Natural killer cell (primary cell): ENCODE measurements around the gene SLC9A5. TPM values are rescaled to one million over a fixed set of nuclear protein-coding genes. Genes with fewer than 3 reads are reported as not detected.

ENCODE experiments used
- ATAC-seq, 3 donors: fragments of 150-1000 bp in 2 of 3; fragments of 200-7000 bp in 1 of 3; cut with Tn5 transposase; 1 replicate in 1 of 3; 2 replicates in 2 of 3; pipeline ENCODE4 v1.10.0; 2021; ENCODE audit warnings: mild to moderate bottlenecking in 2 of 3, moderate library complexity in 2 of 3
- DNase-seq, 2 donors: peaks; one replicate each; pipeline versions ENCODE4 v3.0.0 to v3.0.0-alpha.2; 2013 to 2021; ENCODE audit warnings: mixed read lengths in 1 of 2
- H3K27ac ChIP-seq: one replicate; pipeline ENCODE4 v1.5.1; 2013; ENCODE audit warnings: mild to moderate bottlenecking, low read length
- H3K27me3 ChIP-seq: one replicate; pipeline ENCODE4 v1.6.1; 2013; ENCODE audit warnings: low read length; ENCODE audit not compliant: control insufficient read depth, insufficient read depth
- H3K36me3 ChIP-seq: one replicate; pipeline ENCODE4 v1.6.1; 2013; ENCODE audit warnings: low read length; ENCODE audit not compliant: control insufficient read depth, insufficient read depth
- H3K4me1 ChIP-seq: one replicate; pipeline ENCODE4 v1.6.1; 2013; ENCODE audit warnings: low read length; ENCODE audit not compliant: control insufficient read depth, insufficient read depth
- H3K4me3 ChIP-seq: one replicate; pipeline ENCODE4 v1.5.1; 2013; ENCODE audit warnings: low read length
- H3K9me3 ChIP-seq: one replicate; pipeline ENCODE4 v1.6.1; 2013; ENCODE audit warnings: low read length; ENCODE audit not compliant: control insufficient read depth, insufficient read depth
- H3K27ac Mint-ChIP-seq, 2 donors: one replicate each; pipeline ENCODE4 v1.8.0; 2022; ENCODE audit warnings: mild to moderate bottlenecking in 2 of 2, mixed read lengths in 2 of 2, moderate library complexity in 1 of 2
- H3K27me3 Mint-ChIP-seq, 2 donors: one replicate each; pipeline ENCODE4 v1.8.0; 2022; ENCODE audit warnings: low read depth in 2 of 2, mixed read lengths in 2 of 2
- H3K36me3 Mint-ChIP-seq: one replicate; pipeline ENCODE4 v1.8.0; 2022; ENCODE audit warnings: mixed read lengths
- H3K4me1 Mint-ChIP-seq, 2 donors: one replicate each; pipeline ENCODE4 v1.8.0; 2022; ENCODE audit warnings: mixed read lengths in 2 of 2
- H3K4me3 Mint-ChIP-seq: one replicate; pipeline ENCODE4 v1.8.0; 2022; ENCODE audit warnings: mild to moderate bottlenecking, moderate library complexity, mixed read lengths
- H3K9me3 Mint-ChIP-seq, 2 donors: one replicate each; pipeline ENCODE4 v1.8.0; 2022; ENCODE audit warnings: mixed read lengths in 2 of 2
- CTCF ChIP-seq: fragments of 200-600 bp; IDR thresholded peaks from one replicate; pipeline ENCODE4 v1.8.0; 2022; ENCODE audit warnings: antibody characterized with exemption
- WGBS: methylation state at CpG from one replicate; pipeline ENCODE4 v1.1.7; 2013; ENCODE audit warnings: missing lambda C conversion rate; ENCODE audit not compliant: insufficient coverage; 5-methylcytosine and 5-hydroxymethylcytosine counted together
- intact Hi-C: fragments of 100-400 bp; cut with micrococcal nuclease; formaldehyde crosslinking; loops from one replicate; pipeline ENCODE4 v1.14.2; 2022
- total RNA-seq, 4 donors: library from RNA; stranded (reverse); fragments of 120-200 nt in 1 of 4; gene quantifications; one replicate each; pipeline versions ENCODE4 v1.2.3 to v1.2.4, GENCODE V29; 2013 to 2022

SLC9A5 gene
- total RNA-seq, 3 donors from 2014 or later (not counting 1 experiment from before 2014, with no cell fraction given): 1.2 to 2.6 (median 1.6) TPM

DNA sequence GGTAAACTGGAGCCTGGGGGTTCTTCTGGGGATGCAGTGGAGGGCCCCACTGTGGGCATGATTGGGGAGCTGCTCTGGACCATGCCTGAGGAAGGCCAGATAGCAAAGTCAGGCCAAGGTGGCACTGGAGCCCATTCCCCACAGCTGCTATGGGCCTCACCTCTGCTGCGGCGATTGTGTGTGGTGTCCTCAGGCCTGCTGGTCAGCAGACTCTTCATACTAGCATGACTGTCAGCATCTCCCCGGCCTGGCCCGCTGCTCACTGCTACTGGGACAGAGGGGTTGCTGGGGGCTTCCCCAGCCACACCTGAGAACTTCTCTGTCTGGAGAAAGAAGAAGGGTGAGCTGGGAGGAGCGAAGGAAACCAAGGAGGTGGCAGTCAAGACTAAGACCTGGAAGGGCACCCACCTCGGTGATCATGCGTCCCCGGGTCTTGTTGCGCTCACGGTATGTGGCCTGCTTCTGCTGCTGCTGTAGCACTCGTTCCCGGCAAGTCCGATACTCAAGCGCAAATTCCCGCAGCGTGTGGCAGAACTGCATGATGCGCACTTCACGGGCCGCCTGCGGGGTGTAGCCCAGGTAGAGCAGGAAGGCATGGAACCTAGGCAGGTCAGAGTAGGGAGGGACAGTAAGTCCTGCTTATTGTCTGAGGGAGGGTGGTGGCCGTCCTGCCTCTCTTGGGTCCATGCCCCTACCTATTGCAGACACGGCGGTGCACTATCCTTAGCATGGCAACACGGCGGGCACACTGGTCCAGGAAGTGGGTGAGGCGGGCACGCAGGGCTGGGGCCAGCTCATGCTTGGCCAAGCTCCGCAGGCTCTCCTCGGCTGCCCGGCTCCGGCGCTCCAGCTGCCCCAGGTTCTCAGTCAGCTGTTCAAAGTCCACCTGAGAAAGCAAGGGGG, 18.6 kb upstream of the SLC9A5 start:
- no peak for ATAC-seq
- Histone ChIP-seq H3K36me3 (peaks cover 43% of the 10 kb centered on the region), H3K9me3 (no peaks in the 10 kb centered on the region), H3K27me3 (no peaks in the 10 kb centered on the region), H3K4me1 (peaks cover 26% of the 10 kb centered on the region), H3K4me3 (no peak overlapping the region), H3K27ac (no peak overlapping the region)
- Mint-ChIP-seq H3K36me3 (no peaks in the 10 kb centered on the region), H3K4me3 (no peak overlapping the region), H3K9me3 (no peaks in the 10 kb centered on the region), H3K27ac (no peak overlapping the region), H3K4me1 (peaks cover 28 to 29% of the 10 kb centered on the region in 2 donors), H3K27me3 (no peaks in the 10 kb centered on the region)
- DNase-seq: no peak
- intact Hi-C loops: no loop called here
- TF ChIP-seq CTCF: no peak
- 98% methylated on average over 32 of the region's 32 CpGs for WGBS

DNA sequence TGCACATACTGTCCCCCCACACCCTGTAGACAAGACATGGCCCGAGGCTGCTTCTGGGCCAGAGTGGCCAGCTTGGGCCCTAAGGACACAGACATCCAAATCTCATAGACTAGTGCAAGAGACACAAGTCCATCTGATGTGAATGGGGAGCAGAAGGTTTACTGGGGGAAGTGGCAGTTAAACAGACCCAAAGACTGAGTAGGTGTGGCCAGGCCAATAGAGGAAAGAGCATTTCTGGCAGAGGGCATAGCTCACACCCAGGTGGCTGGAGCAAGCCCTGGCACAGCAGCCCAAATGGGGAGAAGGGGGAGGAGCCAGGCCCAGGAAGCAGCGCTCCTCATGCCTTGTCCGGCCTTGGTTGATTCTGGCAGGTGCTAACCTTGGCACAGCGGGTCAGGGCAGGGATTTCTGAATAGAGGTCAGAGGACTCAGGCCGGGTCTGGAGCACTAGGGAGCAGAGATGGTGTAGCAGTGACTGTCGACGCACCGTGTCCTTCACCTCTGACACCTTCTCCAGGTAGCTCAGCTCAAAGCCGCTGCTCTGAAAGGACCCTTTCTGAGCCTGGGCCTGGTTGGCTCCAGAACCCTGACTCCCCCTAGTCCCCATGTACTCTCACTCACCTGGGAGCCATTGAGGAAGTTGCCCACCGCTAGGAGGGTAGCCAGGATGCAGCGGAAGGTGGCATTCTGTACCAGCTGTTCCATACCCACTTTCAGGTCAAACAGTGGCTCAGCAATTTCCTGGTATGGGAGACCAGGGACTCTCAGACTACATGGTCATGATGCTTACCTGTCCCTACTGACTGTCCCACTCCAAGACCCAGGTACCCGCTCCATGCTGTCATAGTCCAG, 17.7 kb upstream of the SLC9A5 start:
- H3K4me1 Mint-ChIP-seq: peaks cover 21 to 23% of the 10 kb centered on the region in 2 donors
- H3K27ac ChIP-seq: no peak overlapping the region
- no peak for DNase-seq
- H3K4me1 ChIP-seq: peaks cover 22% of the 10 kb centered on the region
- H3K9me3 ChIP-seq: no peaks in the 10 kb centered on the region
- peaks cover 45% of the 10 kb centered on the region for H3K36me3 ChIP-seq
- no peaks in the 10 kb centered on the region for H3K9me3 Mint-ChIP-seq
- no peak for TF ChIP-seq CTCF
- no peak for ATAC-seq
- no peaks in the 10 kb centered on the region for H3K27me3 Mint-ChIP-seq
- H3K4me3 ChIP-seq: no peak overlapping the region
- H3K27me3 ChIP-seq: no peaks in the 10 kb centered on the region
- no peak overlapping the region for H3K27ac Mint-ChIP-seq
- WGBS: 89% methylated on average over 11 of the region's 12 CpGs
- H3K4me3 Mint-ChIP-seq: no peak overlapping the region
- H3K36me3 Mint-ChIP-seq: no peaks in the 10 kb centered on the region
- intact Hi-C loops: no loop called here

DNA sequence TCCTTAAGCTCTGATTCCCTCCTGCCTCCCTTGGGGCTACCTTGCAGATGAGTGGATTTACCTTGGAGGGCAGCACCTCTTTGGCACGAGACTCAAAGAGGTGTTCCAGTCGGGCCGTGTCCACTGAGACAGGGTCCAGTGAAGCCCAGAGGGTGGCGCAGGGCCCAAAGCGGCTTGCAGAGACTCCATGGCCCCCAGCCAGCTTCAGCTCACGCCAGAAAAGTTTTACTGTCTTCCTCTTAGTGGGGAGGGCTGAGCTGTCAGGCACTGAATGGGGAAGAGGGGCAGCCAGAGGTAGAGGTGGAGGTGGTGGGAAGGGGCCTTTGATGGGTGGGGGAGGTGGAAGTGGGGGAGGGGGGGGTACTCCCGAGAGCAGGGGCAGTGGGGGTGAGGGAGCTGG, 15.2 kb upstream of the SLC9A5 start:
- H3K4me3 Mint-ChIP-seq: no peak overlapping the region
- peaks cover 0 to 12% of the 10 kb centered on the region in 2 donors for H3K4me1 Mint-ChIP-seq
- no peak for ATAC-seq
- Histone ChIP-seq H3K4me3 (no peak overlapping the region), H3K36me3 (peaks cover 68% of the 10 kb centered on the region), H3K27ac (no peak overlapping the region), H3K27me3 (no peaks in the 10 kb centered on the region), H3K9me3 (no peaks in the 10 kb centered on the region), H3K4me1 (no peaks in the 10 kb centered on the region)
- H3K9me3 Mint-ChIP-seq: no peaks in the 10 kb centered on the region
- intact Hi-C loops: no loop called here
- no peaks in the 10 kb centered on the region for H3K27me3 Mint-ChIP-seq
- no peaks in the 10 kb centered on the region for H3K36me3 Mint-ChIP-seq
- no peak for DNase-seq
- H3K27ac Mint-ChIP-seq: no peak overlapping the region
- no peak for TF ChIP-seq CTCF
- 97% methylated on average over 6 of the region's 7 CpGs for WGBS
